ENCODE results near the gene ZNF682.
"Not testable (repeated sequence)": the region's sequence is repeated elsewhere in the genome, so short reads cannot be mapped to it uniquely, and the experiment has no call there.

Gene ZNF682

GRCh38 chr19:19966862-19967261 is 72.4 kb downstream of the ZNF682 start:
- DNase-seq, result no peak

GRCh38 chr19:19966126-19966525 is 73.2 kb downstream of the ZNF682 start:
- DNase-seq, result not testable (repeated sequence)

- DNase-seq, result no peak
These were observed 74.9 kb downstream of the ZNF682 start for GRCh38 chr19:19964416-19964815.

- DNase-seq, result peak; percentile 27
These were observed 80.0 kb downstream of the ZNF682 start for GRCh38 chr19:19959151-19959799.

GRCh38 chr19:19957766-19958165 is 81.5 kb downstream of the ZNF682 start:
- DNase-seq, result not testable (repeated sequence)

- no peak for DNase-seq
These were observed 82.8 kb downstream of the ZNF682 start for GRCh38 chr19:19956434-19957075.

- no peak for DNase-seq
These were observed 84.1 kb downstream of the ZNF682 start for GRCh38 chr19:19955208-19955607.

All from NCI-H774 (cell line).